ENCODE data around the gene GTF2I.
A peak's percentile ranks its signal among the peaks of the same experiment; 100 is the strongest.
"Not testable (repeated sequence)": the region's sequence is repeated elsewhere in the genome, so short reads cannot be mapped to it uniquely, and the experiment has no call there.

GTF2I gene

DNA sequence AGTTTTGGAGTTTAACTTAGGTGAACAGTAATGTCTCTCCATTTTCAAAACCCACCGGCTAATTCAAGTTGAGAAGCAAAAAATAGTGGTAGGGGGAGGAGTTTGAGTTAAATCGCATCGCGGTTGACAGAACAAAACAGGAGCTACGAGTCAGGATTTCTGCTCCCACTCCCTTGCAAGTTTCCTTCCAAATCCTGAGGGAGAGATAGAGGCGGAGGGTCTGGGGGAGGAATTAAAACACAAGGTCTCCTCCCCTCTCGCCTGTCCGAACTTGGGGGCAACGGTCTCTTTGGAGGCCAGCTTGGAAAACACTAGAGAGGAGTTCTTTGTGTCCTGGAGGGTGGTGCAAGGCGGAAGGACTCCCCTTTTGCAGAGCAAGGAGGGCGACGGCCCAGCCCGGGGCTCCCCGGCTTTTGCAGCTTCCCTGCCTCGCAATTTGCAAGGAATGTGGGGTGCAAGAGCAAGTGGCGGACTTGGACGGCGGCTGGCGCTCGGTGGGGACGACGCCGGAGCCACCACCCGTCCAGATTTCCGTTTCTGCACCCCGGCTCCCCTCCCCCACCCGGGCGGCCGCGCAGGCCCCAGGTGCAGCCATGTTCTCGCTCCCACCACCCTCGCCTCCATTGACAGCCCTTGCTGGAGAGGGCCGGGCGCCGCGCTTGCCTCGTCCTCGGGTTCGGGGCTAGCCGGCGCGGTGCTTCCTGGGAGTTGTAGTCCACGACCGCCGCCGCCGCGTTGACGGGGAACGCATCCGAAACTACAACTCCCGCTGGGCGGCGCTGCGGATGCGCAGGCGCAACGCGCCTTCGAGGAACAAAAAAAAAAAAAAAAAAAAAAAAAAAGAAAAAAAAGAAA, 454 bp upstream of the GTF2I start:
- peak; percentile 94 to 98 (median 96) for DNase-seq

DNA sequence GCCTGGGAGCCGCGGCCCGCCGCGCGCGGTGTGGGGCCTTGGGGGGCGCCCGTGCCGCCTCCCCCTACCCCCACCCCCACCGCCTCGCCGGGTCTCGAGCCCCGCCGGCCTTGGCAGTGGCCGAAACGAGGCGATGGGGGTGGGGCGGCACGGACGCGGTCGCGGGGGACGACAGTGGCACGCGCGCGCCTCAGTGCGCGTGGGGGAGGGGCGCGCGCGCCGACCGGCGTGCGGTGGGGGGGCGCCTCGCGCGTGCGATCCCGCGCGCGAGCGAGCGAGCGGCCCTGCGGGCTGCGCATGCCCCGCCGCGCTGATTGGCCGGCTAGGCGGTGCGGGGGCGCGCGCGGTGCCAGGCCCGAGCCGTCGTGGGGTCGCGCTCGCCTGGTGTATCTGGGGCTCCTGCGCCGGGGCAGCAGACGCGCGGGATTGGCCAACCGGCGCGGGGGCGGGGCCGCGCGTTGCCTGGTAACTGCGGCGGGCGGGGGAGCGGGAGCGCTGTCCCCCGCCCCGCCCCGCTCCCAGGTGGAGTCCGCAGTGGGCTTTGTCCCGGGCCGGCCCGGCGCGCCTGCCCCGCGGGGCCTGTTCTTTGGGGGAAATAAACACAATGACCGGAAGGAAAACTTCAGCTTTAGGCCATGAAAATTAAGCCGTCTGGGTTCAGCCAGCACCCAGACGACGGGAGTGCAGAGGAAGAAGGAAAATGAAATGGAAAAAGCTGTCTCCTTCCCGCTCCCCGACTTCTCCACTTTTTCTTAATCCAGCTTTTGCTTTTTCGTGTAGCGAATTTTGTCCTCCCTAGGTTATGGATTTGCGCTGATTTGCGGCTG, 873 bp downstream of the GTF2I start:
- peak; percentile 73 to 89 (median 80) for DNase-seq

DNA sequence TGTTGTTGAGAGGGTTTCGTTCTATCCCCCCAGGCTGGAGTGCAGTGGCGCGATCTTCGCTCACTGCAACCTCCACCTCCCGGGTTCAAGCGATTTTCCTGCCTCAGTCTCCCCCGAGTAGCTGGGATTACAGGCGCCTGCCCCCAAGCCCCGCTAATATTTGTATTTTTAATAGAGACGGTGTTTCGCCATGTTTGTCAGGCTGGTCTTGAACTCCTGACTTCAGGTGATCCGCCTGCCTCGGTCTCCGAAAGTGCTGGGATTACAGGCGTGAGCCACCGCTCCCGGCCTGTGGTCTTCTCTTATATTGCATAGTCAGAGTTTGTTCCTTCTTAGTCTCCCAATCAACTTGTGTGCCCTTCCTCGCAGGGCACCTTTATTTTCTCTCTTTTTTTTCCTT, 2.7 kb downstream of the GTF2I start:
- not testable (repeated sequence) for DNase-seq

DNA sequence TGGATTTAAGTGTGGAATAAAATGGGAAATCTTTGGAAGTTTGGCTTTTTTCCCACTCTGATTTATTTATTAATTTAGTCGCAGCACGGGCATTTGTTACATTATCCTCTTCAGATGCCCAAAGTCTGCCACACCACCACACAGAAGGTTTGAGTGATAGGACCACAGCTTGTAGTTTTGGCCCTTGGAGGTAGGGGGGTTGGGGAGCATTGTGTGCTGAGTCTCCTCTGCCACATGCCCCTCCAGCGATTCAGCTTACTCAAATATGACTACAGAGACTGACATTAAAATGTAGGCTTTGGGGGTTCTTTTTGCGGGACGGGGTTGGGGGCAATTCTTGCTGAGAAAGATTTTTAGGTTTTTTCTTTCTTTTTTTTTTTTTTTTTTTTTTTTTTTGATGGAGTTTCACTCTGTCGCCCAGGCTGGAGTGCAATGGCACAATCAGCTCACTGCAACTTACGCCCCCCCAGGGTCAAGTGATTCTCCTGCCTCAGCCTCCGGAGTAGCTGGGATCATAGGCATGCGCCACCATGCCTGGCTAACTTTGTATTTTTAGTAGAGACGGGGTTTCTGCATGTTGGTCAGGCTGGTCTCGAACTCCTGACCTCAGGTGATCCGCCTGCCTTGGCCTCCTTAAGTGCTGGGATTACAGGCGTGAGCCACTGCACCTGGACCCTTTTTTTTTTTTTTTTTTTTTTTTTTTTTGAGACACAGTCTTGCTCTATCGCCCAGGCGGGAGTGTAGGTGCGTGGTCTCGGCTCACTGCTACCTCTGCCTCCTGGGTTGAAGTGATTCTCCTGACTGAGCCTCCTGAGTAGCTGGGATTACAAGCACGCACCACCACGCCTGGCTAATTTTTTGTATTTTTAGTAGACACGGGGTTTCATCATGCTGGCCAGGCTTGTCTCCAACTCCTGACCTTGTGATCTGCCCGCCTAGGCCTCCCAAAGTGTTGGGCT, 4.6 kb downstream of the GTF2I start:
- DNase-seq = not testable (repeated sequence)

DNA sequence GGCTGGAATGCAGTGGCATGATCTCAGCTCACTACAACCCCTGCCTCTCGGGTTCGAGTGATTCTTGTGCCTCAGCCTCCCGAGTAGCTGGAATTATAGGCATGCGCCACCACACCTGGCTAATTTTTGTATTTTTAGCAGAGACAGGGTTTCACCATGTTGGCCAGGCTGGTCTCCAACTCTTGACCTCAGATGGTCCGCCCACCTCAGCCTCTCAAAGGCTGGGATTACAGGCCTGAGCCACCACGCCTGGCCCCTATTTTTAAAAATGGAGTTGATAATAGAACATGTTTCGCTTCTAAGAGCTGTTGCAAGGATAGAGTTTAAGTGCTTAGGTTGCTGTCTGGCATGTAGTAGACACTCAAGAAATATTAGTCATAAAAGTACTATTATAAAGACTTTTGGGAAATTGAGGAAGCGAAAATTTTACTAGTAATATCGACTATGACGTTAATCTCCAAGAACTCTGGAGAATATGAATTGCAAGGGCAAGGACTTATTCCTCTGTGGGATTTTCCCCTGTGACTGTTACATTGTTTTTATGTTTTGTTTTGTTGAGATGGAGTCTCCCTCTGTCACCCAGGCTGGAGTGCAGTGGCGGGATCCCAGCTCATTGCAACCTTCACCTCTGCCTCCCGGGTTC, 7.9 kb downstream of the GTF2I start:
- DNase-seq = no peak

DNA sequence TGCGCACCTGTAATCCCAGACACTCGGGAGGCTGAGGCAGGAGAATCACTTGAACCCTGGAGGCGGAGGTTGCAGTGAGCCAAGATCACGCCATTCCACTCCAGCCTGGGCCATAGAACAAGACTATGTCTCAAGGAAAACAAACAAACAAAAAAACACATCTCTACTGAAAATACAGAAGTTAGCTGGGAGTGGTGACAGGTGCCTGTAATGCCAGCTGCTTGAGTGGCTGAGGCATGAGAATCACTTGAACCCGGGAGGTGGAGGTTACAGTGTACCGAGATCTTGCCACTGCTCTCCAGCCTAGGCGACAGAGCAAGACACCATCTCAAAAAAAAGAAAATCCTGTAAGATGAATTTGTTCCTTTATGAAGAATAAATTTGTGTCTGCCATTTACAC, 9.5 kb downstream of the GTF2I start:
- not testable (repeated sequence) for DNase-seq

DNA sequence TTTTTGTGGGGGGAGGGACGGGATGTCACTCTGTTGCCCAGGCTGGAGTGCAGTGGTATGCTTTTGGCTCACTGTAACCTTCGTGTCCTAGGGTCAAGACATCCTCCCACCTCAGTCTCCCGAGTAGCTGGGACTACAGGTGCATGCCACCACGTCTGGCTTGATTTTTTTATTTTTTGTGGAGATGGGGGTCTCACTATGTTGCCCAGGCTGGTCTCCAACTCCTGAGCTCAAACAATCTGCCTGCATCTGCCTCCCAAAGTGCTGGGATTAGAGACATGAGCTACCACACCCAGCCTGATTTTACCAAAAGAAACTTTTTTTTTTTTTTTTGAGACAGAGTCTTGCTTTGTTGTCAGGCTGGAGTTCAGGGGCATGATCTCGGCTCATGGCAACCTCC, 10.0 kb downstream of the GTF2I start:
- not testable (repeated sequence) for DNase-seq

DNA sequence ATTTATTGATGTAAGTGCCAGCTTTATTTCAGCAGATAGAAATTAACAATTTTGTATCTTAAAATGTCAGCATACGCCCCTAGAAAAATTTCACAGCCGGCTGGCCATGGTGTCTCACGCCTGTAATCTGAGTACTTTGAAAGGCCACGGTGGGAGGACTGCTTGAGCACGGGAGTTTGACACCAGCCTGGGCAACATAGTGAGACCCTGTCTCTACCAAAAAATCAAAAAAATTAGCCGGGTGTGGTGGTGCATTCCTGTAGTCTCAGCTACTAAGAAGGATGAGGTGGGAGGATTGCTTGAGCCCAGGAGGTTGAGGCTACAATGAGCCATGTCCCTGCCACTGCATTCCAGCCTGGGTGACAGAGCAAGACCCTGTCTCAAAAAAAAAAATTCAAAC, 14.1 kb downstream of the GTF2I start:
- no peak for DNase-seq

DNA sequence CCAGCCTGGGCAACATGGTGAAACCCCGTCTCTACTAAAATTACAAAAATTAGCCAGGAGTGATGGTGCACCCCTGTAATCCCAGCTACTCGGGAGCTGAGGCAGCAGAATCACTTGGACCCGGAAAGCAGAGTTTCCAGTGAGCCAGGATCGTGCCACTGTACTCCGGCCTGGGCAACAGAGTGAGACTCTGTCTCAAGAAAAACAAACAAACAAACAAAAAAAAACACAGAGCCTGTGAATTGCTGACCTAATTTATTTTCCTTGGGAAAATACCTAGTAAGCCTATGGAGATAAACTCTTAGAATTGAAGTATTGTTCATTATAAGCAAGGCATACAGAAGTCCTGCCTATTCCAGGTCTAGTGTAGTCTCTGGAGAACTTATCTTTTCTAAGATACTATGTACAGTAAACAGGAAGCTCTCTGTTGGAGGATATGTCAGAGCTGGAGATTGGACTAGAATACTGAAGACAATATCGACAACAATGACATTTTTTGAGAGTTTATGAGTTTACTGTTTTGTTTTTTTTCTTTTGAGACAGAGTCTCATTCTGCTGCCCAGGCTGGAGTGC, 14.9 kb downstream of the GTF2I start:
- no peak for DNase-seq

DNA sequence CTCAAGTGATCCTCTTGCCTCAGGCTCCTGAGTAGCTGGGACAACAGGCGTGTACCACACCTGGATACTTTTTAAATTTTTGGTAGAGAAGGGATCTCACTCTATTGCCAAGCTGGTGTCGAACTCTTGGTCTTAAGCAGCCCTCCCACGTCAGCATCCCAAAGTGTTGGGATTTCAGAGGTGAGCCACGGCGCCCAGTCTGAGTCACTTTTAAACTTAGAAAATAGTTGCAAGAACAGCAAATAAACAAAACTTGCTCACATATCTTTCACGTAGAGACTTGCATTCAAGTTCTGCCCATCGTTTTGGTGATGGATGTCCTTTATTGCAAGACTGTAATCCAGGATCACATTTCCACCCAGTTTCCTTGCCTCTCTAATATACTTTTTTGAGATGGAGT, 16.6 kb downstream of the GTF2I start:
- DNase-seq = no peak

DNA sequence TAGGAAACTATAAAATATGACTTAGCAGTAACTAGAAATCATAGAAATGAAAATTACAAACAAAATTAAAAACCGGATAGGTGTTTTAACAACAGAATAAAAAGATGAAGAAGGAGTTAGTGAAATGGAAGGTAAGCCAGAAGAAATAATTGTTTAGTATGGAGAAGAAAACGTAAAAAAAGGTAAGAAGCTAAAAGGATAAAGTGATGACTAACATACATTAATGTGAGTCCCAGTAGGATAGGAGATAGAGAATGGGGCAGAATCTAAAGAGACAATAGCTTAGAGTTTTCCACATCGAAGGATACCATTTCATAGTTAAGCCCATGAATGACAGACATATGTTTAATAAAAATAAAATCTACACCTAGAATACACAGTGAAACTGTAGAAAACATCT, 25.3 kb downstream of the GTF2I start:
- DNase-seq = no peak

DNA sequence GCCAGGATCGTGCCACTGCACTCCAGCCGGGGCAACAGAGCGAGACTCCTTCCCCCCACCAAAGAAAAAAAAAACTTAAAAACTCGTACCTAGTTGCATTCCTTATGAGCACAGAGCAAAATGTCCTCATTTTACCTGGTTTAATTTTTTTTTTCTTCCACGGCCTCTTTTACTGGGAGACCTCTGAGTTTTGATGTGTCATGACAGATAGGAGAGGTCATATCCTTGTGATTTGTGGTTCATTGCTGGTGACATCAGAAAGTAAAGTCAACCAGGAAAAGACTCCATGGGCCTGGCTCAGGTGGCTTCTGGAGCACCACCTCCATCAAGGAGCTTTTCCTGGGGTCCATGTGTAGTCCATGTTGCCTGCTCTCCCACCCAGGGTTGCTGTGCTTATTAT, 26.3 kb downstream of the GTF2I start:
- DNase-seq = no peak

DNA sequence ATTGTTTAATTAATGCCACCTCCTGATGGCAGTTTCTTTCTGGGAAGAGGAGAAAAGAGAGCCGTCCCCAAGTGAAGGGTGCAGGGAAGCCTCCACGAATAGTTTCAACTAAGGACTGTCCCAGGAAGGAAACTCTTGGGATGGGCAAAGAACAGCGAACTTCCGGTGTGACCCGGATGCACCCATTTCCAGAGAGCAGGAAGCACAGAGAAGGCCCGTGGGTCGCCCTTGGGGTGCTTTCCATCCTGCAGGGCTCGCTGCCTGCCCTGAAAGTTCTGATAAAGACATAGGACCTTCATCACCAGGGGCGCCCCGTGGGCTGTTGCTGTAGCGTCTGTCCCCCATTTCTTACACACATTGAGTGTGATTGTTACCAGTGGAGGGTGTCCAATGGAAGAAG, 27.0 kb downstream of the GTF2I start:
- no peak for DNase-seq

DNA sequence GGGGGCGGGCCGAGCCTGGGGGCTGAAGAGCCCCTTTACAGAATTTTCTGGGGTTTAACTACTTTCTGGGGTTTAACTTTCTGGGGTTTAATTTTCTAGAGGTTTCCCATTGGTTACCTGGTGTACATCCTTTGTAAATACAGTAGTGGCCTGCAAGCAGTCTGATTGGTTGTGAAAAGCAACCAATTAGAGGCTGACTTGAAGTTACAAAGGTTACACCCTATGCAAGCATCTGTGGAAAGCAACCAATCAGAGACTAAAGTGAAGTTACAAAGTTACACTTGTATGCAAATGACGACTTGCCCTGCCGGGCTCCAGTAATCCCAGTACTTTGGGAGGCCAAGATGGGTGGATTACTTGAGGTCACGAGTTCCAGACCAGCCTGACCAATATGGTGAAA, 27.4 kb downstream of the GTF2I start:
- DNase-seq = no peak

DNA sequence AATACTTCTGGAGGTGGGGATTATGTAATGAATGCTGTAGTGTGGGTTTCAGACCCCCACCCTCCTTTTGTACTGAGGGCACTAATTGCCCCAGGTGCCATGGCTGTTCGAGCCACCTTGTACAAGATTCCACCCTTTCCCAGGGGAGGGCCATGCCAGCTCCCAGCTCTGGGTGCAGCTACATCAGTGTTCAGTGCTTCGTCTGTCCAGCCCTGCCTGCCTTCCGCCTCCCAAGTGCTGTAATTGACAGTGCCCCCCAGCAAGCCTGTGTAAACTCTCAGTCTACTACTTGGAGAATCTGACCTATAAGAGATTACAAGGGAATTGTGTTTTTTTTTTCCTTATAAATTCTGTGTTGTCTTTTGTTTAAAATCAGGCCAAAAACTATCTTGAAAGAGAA, 33.0 kb downstream of the GTF2I start:
- DNase-seq = no peak

DNA sequence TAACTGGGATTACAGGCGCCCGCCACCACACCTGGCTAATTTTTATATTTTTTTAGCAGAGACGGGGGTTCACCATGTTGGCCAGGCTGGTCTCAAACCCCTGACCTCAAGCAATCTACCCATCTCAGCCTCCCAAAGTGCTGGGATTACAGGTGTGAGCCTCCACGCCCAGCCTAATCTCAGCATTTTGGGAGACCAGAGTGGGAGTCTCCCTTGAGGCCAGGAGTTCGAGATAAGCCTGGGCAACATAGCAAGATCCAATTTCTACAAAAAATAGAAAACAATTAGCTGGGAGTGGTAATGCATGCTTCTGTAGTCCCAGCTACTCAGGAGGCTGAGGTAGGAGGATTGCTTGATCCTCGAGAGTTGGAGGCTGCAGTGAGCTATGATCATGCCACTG, 46.9 kb downstream of the GTF2I start:
- not testable (repeated sequence) for DNase-seq

DNA sequence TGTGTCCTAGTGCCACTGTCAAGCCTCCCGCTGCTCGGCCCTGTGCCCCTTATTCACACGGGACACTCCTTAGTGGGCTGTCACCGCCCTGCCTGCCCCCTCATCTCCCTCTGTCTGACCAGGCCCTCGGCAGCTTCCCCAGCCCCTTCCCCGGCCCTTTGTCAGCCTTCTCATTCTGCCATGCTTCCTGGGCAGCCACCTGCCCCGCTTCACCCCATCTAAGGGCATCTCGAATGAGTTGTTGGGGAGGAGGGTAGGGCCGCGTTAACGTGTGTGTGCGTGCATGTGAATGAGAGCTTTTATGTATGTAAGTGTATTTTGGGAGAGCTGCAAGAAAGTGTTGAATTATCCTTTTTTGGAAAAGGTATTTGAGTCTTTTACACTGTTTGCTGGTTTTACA, 49.7 kb downstream of the GTF2I start:
- DNase-seq = no peak

DNA sequence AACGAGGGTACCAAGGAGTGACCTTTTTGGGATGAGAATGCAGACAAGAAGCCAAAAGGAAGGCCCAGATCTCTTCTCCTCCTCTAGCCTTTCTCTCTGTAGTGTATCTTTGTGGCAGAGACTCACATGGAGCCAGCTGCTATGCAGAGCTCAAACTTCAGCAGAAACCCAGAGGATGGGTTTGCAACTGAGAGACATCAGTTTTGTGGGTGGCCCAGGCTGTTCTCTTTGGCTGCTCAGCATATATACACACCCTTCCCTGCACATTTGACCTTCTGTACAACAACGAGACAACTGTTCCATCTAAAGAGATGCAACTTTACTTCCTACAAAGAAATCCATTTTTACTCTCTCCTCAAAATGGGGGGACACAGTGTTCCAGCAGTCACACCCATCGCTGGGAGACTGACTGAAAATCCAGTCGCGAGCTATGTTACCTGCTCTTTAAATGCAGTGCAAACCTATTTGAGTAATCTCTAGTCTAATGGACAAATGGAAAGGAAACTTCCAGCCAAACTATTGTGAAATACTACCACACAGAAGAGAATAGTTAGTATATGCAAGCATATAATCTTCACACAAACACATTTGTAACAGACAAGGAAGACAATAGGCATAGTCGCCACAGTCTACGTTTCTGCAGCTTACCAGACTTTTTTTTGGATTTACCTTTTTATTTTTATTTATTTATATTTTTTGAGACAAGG, 51.2 kb downstream of the GTF2I start:
- no peak for DNase-seq

DNA sequence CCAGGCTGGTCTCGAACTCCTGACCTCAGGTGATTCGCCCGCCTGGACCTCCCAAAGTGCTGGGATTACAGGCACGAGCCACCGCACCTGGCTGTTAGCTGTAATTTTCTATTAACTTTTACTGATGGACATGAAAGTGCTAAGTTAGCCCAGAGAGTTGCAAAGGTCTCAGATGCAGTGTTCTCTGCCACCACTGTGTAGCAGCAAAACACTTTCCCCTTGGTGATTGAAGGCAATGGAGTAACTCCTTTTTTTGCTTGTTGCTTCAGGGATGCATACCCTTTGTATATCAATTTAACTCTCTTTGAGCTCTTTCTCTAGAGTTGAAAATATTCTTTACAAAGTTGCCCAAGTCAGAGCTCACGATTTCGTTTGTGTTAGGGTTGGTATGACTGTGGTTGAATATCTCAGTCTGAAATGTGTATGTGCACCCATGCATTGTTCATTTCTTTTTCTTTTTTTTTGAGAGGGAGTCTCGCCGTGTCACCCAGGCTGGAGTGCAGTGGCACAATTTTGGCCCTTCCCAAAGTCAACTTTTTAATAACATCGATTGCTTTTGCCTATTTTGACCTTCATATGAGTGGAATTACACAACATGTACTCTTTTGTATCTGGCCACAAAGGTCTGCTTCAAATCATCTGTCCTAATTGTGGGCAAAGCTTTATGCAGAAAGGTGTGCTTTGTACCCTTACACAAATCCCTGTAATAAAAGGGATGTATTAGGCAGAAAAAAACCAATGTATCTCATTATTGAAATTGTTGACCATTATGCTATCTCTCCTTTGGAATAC, 52.6 kb downstream of the GTF2I start:
- DNase-seq = no peak

DNA sequence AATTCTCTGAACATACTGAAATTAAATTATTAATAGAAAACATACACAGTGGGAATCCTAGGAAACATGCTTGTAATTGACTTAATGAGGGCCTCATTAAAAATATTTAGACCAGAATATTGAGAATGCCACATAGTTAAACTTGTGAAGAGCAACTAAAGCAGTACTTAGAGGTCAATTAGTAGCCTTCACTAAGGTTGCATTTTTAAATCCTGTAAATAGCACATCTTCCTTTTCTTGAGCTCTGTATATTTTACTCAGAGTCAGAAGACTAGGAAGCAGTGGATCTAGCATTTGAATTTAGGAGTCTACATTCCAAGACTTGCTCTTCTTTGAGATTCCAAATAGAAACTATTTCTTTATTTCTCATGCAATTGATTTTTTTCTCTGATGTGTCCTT, 56.0 kb downstream of the GTF2I start:
- no peak for DNase-seq

Measured in T-helper 1 cell (primary cell).